ENCODE data around the gene PTPRE.

The PTPRE gene

DNA sequence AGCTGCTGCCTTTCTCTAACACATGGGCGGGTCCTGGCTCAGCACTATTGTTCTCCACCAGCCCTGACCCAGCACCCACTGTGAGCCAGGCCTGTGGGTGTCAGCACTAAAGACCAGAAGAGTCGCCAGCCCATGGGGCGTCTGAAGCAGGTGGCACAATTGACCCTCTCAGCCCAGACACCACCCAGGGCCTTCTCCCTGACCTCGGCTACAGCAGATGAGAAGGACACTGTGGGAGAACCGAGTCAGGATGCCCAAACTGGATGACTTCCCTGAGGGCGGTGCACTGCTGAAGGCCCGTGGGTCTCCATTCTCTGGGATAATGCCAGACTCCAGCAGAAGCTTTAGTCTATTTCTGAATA is 122.4 kb downstream of the PTPRE start:
- no peak for DNase-seq

DNA sequence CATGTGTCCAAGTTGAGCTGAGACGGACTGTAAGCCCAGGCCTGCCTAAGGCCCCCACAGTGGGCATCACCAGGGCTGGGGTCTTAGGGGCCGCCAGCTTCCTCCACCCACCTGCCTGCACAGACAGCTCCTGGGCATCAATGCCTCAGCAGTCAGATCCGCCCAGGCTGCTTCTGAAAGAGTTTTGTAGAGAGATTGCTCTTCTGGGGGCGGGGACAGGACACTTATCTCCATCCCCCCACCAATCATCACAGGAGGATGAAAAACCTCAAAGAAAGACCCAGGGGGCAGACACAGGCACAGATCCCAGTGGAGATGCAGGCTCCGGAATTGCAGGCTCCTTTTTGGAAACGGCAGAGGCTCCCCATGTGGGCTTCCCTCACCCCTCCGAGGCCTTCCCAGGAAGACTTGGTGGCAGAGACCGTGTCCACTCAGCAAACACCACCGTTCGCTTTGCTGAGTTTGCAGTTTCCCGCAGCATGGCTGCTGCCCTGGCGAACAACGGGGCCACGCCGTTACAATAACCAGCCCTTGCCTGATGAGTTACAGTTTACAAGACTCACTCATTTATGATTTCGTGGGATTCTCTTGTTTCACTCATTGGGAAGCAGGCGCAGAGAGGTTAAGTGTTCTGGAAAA is 122.9 kb downstream of the PTPRE start:
- DNase-seq: no peak

DNA sequence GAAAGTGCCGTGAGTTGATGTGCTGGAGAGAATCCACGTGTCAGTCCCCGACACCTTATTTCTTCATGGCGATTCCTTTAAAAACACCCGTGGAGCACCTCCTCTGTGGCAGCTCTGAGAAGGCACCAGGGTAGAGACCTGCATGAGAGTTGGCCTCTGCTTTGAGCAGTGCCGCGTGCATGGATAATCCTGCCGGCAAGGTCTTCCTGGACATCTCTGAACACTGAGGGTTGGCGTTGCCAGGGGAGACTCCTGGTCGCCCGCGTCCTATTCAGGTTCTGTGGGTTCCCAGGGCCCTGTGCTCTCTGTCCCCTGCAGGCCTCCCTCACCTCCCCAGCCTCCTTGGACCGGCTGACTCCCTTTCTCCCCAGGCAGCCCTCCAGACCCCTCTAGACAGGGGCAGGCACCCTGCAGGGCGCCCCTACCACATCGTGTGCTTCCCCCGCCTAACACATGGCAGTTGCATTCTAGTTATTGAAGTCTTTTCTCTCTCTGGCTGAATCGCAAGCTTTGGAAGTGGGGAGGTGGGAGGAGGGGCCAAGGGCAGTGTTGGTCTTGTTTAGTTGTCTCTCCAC is 123.7 kb downstream of the PTPRE start:
- no peak for DNase-seq

DNA sequence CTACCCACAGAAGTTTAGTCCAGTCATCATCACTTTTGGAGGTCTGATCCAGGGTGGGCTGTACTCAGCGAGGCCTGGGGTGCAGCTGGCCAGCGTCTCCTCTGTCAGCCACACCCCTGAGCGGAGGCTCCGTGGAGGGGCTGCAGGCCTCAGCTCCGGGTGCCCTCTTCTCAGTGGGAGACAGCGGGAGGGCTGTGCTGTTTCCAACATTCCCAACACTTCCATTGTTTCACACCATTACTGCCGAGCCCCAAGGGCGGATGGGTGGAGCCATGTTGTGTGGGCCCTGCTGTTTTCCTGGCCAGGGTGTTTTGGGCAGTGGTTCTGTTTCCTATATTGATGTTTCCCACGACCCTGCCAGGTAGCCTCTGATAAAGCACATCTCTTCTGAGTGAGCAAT is 124.3 kb downstream of the PTPRE start:
- DNase-seq: no peak

DNA sequence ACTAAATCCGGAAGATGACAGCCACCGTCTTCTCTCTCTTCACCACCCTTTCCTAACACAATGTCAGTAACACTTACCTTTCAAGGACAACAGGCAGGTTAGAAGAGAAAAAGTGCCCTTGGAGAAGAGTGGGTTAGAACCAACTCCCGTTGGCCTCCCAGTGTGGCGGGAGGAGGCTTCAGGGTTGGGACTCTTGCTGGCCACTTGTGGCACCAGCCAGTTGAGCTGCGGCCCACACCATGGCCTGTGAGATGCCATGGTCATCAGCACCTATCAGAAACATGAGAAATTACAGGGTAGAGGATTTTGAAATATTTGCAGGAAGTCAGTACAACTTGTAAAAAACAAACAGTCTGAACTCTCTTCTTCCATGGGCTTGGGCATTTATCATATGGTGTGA is 125.6 kb downstream of the PTPRE start:
- DNase-seq: no peak

DNA sequence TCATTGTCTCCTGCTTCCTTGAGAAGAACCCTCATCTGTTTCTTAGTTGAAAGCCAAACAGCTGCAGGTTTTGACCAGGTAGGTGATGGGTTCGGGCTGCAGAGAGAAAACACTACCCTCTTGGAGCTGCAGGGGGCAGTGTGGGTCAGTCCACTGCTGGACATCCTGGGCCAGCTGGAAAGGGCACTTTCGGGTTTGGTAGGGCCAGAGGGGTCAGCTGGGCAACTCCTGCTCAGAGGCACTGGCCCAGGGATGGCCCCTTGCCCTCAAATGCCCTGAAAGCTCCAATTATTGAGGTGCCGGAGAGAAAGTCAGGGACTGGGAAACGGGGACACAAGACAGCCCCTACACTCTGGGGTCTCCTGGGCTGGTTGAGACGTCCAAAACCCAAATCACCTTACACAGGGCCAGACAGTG is 128.7 kb downstream of the PTPRE start:
- no peak for DNase-seq

DNA sequence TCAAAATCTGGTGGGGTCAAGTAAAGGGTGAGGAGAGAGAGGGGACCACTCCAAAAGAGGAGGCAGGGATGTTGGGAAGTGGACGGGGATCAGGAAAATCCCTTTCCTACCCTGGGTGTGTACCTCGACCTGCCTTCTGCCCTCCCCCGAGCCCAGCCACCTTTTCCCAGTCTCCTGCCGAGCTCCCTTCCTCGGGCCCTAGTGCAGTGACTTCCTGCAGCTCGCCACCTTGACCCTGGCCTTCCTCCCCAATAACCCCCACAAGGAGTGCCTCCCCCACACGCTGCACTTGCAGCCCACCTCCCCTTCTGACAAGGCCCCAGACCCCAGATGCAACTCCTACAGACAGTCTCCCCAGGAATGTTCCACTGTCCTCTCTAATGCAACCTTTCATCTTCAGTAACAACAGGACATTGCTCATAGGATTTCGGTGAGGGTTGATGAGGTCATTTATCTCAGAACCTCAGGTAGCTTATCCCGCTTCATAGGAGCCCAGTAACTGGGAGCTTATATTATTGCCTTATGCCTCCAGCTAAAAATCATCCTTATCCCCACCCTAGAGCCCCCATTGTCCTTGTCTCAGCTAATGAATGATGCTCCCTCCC is 129.2 kb downstream of the PTPRE start:
- no peak for DNase-seq

DNA sequence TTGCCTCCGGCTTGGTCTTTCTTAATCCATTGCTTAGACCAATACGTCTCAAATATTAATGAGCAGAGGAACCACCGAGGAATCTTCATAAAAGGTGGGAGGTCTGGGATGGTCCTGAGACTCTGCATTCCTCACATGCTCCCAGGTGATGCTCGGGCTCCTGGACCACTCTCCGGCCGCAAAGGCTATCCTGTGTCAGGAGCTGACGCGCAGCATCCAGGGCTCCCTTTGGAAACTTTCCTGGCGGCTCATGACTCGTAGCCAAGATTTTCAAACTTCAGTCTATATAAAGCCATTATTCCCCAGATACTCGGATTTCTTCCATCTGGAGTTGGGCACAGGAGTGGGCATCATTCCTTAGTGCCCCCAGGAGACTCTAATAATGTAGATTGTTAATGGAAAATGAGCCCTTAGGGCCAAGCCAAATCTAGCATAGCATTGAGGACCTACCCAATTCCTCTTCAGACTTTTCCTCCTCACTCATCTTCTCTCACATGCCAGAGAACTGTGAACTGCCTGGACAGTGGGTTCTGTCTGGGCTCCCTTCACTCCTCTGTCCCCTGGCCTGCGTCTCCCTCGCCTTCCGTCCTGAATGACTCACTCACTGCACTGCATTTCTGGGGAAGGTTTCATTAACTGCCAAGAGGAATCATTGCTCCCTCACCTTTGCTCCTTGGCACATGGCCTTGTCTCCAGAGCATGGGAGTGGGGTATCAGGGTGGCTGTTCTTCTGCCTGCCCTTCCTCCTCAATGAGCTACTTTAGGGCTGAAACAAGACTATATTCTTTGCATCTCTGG is 130.0 kb downstream of the PTPRE start:
- no peak for DNase-seq

DNA sequence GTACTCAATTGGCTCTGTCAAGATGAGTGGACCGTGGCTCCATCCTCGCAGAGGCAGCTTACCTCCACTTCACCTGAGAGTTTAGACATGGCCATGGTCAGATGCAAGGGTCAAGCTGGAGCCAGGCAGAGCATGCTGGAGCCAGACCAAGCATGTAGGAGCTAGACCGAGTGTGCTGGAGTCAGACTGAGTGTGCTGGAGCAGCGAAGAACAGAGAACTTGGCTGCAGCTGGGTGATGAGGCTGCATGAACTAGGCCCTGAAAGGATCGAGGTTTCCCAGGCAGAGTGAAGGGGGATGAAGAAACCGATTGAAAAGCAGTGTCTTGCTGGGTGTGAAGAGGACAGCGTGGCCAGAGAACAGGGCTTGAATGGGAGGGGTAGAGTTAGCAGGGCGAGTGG is 133.2 kb downstream of the PTPRE start:
- DNase-seq: no peak

DNA sequence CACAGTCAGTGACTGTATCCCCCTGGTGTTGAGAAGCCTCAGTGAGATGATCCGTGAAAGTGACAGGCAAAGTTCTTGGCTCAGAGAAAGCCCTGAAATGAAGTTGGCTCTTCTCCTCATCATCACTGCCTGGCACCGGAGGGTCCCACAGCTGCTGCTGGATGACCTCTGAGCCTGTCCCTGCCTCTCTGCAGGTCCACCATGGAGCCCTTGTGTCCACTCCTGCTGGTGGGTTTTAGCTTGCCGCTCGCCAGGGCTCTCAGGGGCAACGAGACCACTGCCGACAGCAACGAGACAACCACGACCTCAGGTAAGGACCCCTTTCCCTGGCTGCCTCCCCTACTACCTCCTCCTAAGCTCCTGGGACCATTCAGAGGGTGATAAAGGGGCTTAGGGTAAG is 133.8 kb downstream of the PTPRE start:
- DNase-seq: no peak

DNA sequence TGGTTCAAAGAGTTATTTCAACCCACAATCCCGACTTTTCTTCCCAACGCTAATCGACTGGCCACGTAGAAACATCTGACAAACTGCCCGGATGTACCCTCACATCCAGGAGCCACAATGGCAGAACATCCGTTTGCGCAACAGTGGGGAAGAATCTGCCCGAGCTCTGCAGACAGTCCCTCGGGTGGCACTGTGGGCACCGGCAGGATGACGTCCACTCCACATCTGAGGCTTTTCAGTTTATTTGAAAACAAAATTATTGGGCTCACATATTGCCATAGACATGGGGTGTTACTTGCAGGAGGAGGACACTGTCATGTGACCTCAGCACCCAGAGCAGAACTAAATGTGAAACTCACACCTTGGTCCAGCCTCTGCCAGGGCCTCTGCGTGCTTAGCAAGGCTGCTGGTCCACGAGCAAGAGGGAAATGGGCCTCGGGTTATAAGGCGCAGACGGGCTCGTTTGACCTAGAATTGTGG is 135.3 kb downstream of the PTPRE start:
- DNase-seq: no peak

DNA sequence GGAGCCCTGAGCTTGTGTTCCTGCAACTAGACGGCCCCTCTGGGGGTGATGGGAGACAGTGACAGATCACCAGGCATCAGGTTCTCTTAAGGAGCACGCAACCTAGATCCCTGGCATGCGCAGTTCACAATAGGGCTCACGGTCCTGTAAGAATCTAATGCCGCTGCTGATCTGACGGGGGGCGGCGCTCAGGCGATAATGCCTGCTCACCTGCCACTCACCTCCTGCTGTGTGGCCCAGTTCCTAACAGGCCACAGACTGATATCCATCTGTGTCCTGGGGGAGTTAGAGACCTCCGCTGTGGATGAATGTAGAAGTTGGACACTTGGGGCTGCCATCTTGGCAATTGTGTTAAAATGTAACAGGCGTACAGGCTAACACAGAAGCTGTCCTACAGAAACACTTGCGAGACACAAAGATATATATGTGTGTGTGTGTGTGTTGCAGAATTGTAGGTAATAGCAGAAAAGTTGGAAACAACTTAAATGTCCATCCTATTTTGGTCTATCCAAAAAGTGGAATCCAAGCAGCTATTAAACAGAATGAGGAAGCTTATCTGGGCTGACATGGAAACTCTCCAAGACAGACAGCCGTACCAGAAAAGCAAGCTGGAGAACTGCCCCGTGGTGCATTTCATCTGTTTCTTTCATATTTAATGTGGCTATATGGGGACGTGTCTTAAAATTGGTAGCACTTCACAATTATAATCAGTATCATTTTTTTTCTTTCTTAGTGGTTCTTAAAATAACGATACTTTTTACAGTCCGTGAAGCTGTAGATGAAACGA is 136.5 kb downstream of the PTPRE start:
- no peak for DNase-seq

DNA sequence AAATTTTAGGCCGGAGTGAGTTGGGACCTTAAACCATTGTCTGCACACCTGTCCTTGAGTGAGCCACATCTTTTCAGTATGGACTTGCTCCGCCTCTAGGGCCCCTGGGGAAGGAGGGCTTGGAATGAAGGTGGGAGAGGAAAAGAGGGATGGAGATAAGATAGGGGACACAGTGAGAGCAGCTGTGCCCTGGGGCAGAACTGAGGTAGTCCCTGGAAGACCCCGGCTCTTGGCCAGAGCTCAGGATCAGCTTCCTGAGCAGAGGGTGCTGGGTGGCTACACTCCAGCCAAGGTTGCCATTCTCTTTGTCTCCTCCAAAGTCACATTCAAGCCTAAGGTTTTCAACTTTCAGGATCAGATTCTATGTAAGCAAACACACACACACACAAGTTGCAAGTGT is 137.3 kb downstream of the PTPRE start:
- no peak for DNase-seq

DNA sequence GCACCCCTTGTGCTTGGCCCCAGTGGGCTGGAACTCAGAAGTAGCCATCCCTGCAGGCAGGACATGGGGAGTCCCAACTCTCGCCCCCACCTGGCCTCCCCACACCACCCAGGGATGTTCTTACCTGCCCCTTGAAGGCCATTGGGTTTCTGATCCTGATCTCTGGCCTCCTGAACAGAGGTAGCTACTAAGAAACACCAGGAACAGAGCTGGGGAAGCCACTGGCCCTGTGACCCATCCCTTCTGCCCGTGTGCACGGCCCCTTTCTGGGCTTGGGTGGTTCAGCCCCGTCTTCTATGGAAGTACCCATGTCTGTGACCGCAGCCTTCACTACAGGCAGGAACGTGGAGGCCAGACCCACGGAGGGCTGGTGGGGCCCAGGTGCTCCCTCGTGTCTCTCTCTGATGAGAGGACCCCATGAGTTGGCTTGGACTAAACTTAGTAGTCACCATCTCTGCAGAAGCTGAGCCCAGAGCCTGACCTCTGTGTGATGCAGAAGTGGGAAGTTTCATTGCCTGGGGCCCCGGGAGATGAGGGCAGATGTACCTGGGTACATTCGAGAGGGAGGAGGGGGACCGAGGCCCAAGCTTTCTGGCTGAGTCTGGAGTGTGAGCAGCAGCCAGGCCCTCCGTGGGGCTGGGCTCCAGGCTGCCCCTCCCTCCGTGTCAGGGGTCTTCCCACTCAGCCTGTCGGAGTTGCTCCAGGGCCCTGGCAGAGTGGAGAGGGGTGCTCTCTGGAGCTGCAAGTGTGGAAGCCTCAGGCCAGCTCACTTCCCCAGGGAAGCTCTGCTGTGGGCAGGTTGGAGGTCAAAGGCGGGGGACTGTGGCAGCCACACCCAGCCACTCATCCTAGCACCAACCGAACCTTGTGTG is 138.3 kb downstream of the PTPRE start:
- no peak for DNase-seq

DNA sequence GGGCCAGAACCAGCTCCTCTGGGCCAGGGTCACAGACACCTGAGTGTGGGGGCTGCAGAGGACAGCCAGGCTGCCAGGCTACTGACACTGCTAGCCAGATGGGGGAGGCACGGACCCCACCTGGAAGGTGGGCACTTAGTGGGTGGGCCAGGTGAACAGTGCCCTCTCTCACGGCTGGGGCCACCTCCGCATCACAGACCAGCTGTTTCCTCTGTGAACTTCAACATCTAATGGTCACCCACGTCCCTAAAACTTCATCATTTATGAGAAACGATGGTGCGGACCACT is 138.9 kb downstream of the PTPRE start:
- no peak for DNase-seq

DNA sequence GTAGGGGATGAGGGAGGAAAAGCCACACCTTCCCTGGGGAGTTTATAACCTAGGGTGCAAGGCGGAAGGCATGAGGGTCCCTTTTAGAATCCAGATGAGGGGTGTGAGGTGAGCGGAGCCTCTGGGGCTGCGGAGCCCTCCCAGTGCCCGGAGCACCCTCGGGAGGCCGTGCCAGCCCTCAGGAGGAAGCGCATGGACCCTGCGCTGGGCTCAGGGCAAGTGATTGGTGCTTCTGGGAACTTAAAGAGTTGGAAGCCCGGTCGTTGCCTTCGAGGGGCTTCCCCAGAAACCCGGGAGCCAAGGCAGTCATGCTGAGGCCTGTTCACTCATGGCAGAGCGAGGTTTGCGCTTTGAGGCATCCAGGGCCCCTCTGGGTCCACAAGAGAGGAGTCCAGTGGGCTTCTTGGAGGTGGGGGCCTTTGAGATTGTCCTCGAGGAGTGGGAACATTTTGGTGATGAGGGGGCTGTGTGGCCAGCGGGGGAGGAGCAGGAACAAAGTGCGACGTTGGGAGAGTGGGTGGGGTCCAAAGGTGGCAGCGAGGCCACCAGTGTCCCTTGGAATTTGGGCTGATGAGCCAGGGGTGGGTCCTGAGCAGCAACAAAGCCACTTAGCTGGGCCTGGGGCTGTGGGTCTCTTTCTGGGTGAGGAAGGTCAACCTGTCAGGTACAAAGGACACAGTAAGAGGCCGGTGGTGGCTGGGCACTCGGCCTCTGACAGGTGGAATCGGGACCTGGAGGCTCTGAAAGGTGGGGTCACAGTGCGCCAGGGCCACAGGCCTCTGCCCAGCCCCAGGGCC is 139.5 kb downstream of the PTPRE start:
- no peak for DNase-seq

DNA sequence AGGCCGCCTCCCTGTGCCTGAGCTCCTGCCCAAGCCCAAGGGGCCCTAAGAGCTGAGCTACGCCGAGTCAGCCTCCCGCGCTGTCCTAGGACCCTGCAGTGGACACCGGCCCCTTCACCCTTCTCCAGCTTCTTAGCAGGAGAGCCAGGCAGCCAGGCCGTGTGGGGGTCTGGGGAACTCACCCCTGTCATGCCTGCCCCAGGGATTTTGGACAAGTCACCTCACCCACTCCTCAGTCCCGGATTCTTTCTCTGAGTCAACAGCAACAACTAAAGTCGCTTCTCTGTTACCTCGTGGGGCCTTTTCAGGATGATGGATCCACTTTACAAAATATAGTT is 140.0 kb downstream of the PTPRE start:
- no peak for DNase-seq

DNA sequence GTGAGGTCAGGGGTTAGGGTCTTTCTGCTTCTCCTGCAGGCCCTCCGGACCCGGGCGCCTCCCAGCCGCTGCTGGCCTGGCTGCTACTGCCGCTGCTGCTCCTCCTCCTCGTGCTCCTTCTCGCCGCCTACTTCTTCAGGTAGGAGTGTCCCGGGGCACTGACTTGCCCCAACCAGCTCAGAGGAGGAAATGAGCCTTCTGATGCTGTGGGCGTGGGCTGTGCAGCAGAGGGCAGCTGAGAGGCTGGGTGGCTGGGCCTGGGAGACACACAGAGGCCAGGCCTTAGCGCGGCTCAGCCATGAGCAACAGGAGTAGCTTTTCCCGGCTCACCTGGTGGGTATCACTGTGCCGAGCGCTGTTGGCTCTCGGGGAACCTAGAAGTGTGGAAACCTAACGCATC is 140.4 kb downstream of the PTPRE start:
- peak; percentile 4 for DNase-seq

DNA sequence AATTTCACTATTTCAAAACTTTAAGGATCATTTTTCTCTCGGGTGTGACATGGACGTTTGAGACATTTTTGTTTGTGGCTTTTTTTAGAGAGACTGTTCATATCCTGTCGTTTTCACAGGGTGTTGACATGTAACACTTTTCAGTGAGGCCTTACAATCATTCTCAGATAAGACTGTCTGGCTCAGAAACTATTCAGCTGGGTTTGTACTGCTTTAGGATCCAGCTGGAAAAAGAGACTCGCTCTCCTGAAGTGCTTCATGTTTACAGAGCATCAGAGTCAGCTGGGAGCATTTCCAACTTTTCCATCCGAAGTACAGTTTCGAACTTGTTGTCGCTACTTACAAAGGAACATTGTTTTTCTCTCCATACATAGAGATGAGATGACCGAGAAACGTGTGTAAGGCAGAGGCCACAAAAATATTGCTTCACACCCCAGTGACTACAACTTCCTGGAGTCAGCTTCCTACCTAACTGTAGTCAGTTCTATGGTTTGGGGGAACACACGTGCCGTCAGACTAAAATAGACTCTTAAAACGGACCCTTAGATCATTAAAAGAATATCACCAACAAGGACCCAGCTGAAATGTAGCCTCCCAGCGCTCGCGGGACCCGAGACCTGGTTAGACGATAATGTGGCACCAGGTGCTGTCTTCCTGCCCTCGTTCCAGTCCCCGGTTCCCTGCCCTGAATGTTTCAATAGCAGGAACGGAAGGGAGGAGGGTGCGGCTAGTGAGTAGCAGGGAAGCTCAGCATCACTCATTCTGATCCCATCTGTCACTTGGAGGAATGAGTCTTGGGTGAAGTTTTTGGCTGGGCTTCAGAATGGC is 141.3 kb downstream of the PTPRE start:
- DNase-seq: peak; percentile 13

DNA sequence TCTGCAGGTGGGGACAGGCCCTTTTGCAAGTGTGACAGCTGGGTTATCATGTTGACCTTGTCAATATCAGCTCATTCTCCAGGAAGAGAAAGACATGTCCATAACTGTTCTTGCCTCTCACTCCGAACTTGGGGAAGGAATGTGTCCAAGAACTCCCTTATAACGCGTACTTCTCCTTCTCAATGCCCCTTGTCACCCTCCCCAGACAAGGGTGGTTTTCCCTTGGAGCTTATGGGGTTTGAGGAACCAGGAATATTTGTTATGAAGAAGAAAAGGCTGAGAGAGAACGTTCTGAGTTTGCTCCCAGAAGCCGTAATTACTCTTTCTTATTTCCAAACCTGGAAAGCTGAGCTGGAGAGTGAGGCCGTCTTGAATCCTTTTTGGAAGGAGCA is 141.9 kb downstream of the PTPRE start:
- no peak for DNase-seq
